NCI-H510A (cell line): ENCODE results near the gene LARP4B.
"Not testable (repeated sequence)": the region's sequence is repeated elsewhere in the genome, so short reads cannot be mapped to it uniquely, and the experiment has no call there.

Experiments used
- DNase-seq: peaks from one replicate; lab custom pipeline; 2025; lab: John Stamatoyannopoulos, UW

LARP4B gene

GRCh38 chr10:958106-958505 is 26.6 kb upstream of the LARP4B start:
- DNase-seq: no peak

- DNase-seq: no peak
Measured at GRCh38 chr10:955820-956217, 24.3 kb upstream of the LARP4B start.

- no peak for DNase-seq
Measured at GRCh38 chr10:955127-955819, 23.8 kb upstream of the LARP4B start.

- DNase-seq: no peak
Measured at GRCh38 chr10:954396-954795, 22.9 kb upstream of the LARP4B start.

GRCh38 chr10:953836-954235 is 22.3 kb upstream of the LARP4B start:
- DNase-seq: no peak

- DNase-seq: no peak
Measured at GRCh38 chr10:949446-949845, 17.9 kb upstream of the LARP4B start.

- DNase-seq: no peak
Measured at GRCh38 chr10:948347-948746, 16.8 kb upstream of the LARP4B start.

GRCh38 chr10:947881-948280 is 16.4 kb upstream of the LARP4B start:
- DNase-seq: no peak

- no peak for DNase-seq
Measured at GRCh38 chr10:947051-947450, 15.5 kb upstream of the LARP4B start.

- no peak for DNase-seq
Measured at GRCh38 chr10:945778-946177, 14.3 kb upstream of the LARP4B start.

GRCh38 chr10:944034-944831 is 12.7 kb upstream of the LARP4B start:
- DNase-seq: no peak

- no peak for DNase-seq
Measured at GRCh38 chr10:943334-944033, 12.0 kb upstream of the LARP4B start.

GRCh38 chr10:938941-939678 is 7.6 kb upstream of the LARP4B start:
- no peak for DNase-seq

GRCh38 chr10:934746-935406 is 3.4 kb upstream of the LARP4B start:
- no peak for DNase-seq

GRCh38 chr10:934165-934564 is 2.7 kb upstream of the LARP4B start:
- DNase-seq: not testable (repeated sequence)

- DNase-seq: no peak
Measured at GRCh38 chr10:932589-932988, 1.1 kb upstream of the LARP4B start.

- no peak for DNase-seq
Measured at GRCh38 chr10:930625-931325, 730 bp downstream of the LARP4B start.

- DNase-seq: no peak
Measured at GRCh38 chr10:929960-930624, 1.4 kb downstream of the LARP4B start.

- no peak for DNase-seq
Measured at GRCh38 chr10:927131-927530, 4.4 kb downstream of the LARP4B start.

GRCh38 chr10:926075-926698 is 5.3 kb downstream of the LARP4B start:
- DNase-seq: no peak
